GM12878 (cell line): ENCODE measurements around the gene S100A4. TPM values are rescaled to one million over a fixed set of nuclear protein-coding genes. Genes with fewer than 3 reads are reported as not detected.

Experiments used
- ATAC-seq: fragments of 200-7000 bp; cut with Tn5 transposase; 3 replicates; pipeline ENCODE4 v1.9.1; 2020; ENCODE audit warnings: mild to moderate bottlenecking, moderate library complexity
- BruUV-seq: library from RNA; stranded (reverse); fragments of 400-500 nt; replicated peaks from 2 replicates; lab custom pipeline; 2021; lab: Mats Ljungman, UMichigan
- CTCF ChIA-PET: fragments of 300-600 bp; sonication (Branson Sonifier 250); formaldehyde crosslinking; extraction: SDS; loops from one replicate; lab custom pipeline; 2021; ENCODE audit warnings: inconsistent platforms; lab: Yijun Ruan, JAX
- POLR2A ChIA-PET: fragments of 350-600 bp; formaldehyde crosslinking; extraction: SDS; loops from one replicate; lab custom pipeline; 2021; ENCODE audit warnings: inconsistent platforms; lab: Charles Lee
- RAD21 ChIA-PET: fragments of 300-600 bp; sonication (Branson Sonifier 250); formaldehyde crosslinking; loops from one replicate; lab custom pipeline; 2023; ENCODE audit warnings: antibody characterized with exemption; ENCODE audit not compliant: unreplicated experiment; lab: Charles Lee
- SMC1A ChIA-PET: fragments of 300-600 bp; sonication (Branson Sonifier 250); formaldehyde crosslinking; loops from one replicate; lab custom pipeline; 2023; ENCODE audit not compliant: unreplicated experiment, uncharacterized antibody; lab: Charles Lee
- DNase-seq: peaks from one replicate; pipeline ENCODE4 v3.0.0-alpha.2; 2011; ENCODE audit warnings: low read depth, low spot score
- FAIRE-seq: peaks from 3 replicates; lab custom pipeline; 2011; peaks lifted over from hg19 to GRCh38; lab: Jason Lieb, UNC
- H2AFZ ChIP-seq: 2 replicates; pipeline ENCODE4 v1.6.0; 2011; ENCODE audit warnings: low read depth, low read length, control low read depth; ENCODE audit not compliant: control insufficient read depth
- H3K27ac ChIP-seq: 2 replicates; pipeline ENCODE4 v1.5.1; 2011; ENCODE audit warnings: control low read depth; ENCODE audit not compliant: control insufficient read depth, insufficient read depth
- H3K27me3 ChIP-seq, 2 experiments: replicated peaks in 1 of 2; 2 replicates each; pipeline versions ENCODE4 v1.6.0 to v1.6.1; 2011; ENCODE audit warnings: low read length in 1 of 2; ENCODE audit not compliant: control insufficient read depth in 2 of 2, insufficient read depth in 2 of 2
- H3K36me3 ChIP-seq, 2 experiments: 2 replicates each; pipeline ENCODE4 v1.5.1; 2011; ENCODE audit warnings: low read length in 1 of 2; ENCODE audit not compliant: control insufficient read depth in 2 of 2, insufficient read depth in 2 of 2
- H3K4me1 ChIP-seq: 2 replicates; pipeline ENCODE4 v1.6.1; 2011; ENCODE audit warnings: mild to moderate bottlenecking, low read length, moderate library complexity, mixed read lengths; ENCODE audit not compliant: control insufficient read depth, insufficient read depth
- H3K4me2 ChIP-seq: 2 replicates; pipeline ENCODE4 v1.6.0; 2011; ENCODE audit warnings: control low read depth; ENCODE audit not compliant: control insufficient read depth, insufficient read depth
- H3K4me3 ChIP-seq: fragments of 200-600 bp; sonication (generic); 2 replicates; pipeline ENCODE4 v1.5.1; 2016
- H3K79me2 ChIP-seq: 2 replicates; pipeline ENCODE4 v1.6.0; 2011; ENCODE audit warnings: low read length; ENCODE audit not compliant: control insufficient read depth, insufficient read depth
- H3K9ac ChIP-seq: 2 replicates; pipeline ENCODE4 v1.8.0; 2011; ENCODE audit warnings: low read length, control low read depth, mixed read lengths; ENCODE audit not compliant: control insufficient read depth, insufficient read depth
- H3K9me3 ChIP-seq: replicated peaks from 3 replicates; pipeline ENCODE4 v1.5.1; 2011; ENCODE audit warnings: mild to moderate bottlenecking, low read length; ENCODE audit not compliant: control insufficient read depth, insufficient read depth
- H4K20me1 ChIP-seq: 2 replicates; pipeline ENCODE4 v1.6.0; 2011; ENCODE audit not compliant: control insufficient read depth, insufficient read depth
- EGR1 ChIP-seq, 2 experiments: IDR thresholded peaks; 1 replicate in 1 of 2; 2 replicates in 1 of 2; pipeline ENCODE4 v1.6.1; 2011 to 2012; ENCODE audit warnings: low read depth in 2 of 2, low read length in 2 of 2, borderline replicate concordance in 1 of 2, mild to moderate bottlenecking in 1 of 2, moderate library complexity in 1 of 2
- ZNF24 ChIP-seq: fragments of 450-650 bp; IDR thresholded peaks from 2 replicates; pipeline ENCODE4 v1.6.1; 2017; ENCODE audit warnings: antibody characterized with exemption, mild to moderate bottlenecking
- WGBS: methylation state at CpG from one replicate; pipeline ENCODE4 v1.1.6; 2016; ENCODE audit warnings: low lambda C conversion rate; ENCODE audit not compliant: insufficient replicate concordance, insufficient coverage; ENCODE audit errors: missing lambda C conversion rate; 5-methylcytosine and 5-hydroxymethylcytosine counted together
- in situ Hi-C: fragments of 300-500 bp; cut with MboI; formaldehyde crosslinking; loops from 9 replicates; pipeline ENCODE4 v1.14.3; 2018; ENCODE audit warnings: mixed read lengths
- intact Hi-C: fragments of 100-400 bp; cut with micrococcal nuclease; formaldehyde crosslinking; loops from one replicate; pipeline ENCODE4 v1.14.2; 2022; ENCODE audit not compliant: unreplicated experiment
- polyA plus RNA-seq, 11 experiments: library from polyadenylated mRNA; depleted of rRNA in 4 of 11; unstranded in 6 of 11; stranded (reverse) in 5 of 11; fragments of >200 nt; fragmentation: Nextera tagmentation in 4 of 11; fragmentation: Illumina TruSeq in 1 of 11; extraction: Ambion mirVana in 4 of 11; extraction: Trizol in 1 of 11; gene quantifications; 1 replicate in 1 of 11; 2 replicates in 10 of 11; pipeline versions ENCODE4 v1.2.1 to v1.2.3, GENCODE V29; 2011 to 2016; ENCODE audit warnings: inconsistent platforms in 2 of 11, missing spikeins in 2 of 11, low read depth in 1 of 11
- total RNA-seq, 4 experiments: library from RNA; depleted of rRNA in 3 of 4; stranded (reverse); fragments of >200 nt in 3 of 4; fragmentation: Illumina TruSeq in 1 of 4; extraction: Trizol in 1 of 4; gene quantifications; 2 replicates each; pipeline versions ENCODE4 v1.2.1 to v1.2.3, GENCODE V29; 2013 to 2021
- TF ChIP-seq, protein P1 (sequence below): fragments of 450-650 bp; IDR thresholded peaks from 2 replicates; pipeline ENCODE4 v1.6.1; 2018; ENCODE audit warnings: borderline replicate concordance, mild to moderate bottlenecking; ENCODE audit not compliant: partially characterized antibody
- TF ChIP-seq, protein P2 (sequence below): fragments of 450-650 bp; IDR thresholded peaks from 2 replicates; pipeline ENCODE4 v1.6.1; 2017; ENCODE audit warnings: low read depth, mild to moderate bottlenecking, moderate library complexity
- TF ChIP-seq, protein P3 (sequence below): IDR thresholded peaks from 2 replicates; pipeline ENCODE4 v1.6.1; 2012; ENCODE audit warnings: low read depth, low read length, improper control_type of control experiment

Gene S100A4
- total and polyA plus RNA-seq, 10 of the 15 experiments (the other 5 are each of a cell fraction or from before 2014, with no cell fraction given), result 4.3 to 104 (median 27.3) TPM

DNA sequence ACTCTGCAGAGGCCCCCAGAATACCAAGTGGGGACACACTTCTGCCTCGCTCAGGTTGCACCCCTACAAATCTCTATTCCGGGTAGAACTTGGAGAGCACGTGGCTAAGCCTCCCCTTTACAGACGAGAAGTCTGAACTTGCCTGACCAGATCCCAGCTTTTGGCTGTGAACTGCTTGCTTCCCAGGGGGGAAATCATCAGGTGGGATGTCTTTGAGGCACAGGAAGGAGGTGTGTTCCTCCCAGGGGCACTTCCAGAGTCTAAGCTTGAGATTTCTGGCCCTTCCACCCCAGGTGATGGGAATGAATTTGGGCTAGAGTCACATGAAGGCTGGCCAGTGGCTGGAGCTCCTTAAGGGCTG, 4.8 kb upstream of the S100A4 start (continued):
- no peak for TF ChIP-seq ZNF24
- TF ChIP-seq, protein P1, sequence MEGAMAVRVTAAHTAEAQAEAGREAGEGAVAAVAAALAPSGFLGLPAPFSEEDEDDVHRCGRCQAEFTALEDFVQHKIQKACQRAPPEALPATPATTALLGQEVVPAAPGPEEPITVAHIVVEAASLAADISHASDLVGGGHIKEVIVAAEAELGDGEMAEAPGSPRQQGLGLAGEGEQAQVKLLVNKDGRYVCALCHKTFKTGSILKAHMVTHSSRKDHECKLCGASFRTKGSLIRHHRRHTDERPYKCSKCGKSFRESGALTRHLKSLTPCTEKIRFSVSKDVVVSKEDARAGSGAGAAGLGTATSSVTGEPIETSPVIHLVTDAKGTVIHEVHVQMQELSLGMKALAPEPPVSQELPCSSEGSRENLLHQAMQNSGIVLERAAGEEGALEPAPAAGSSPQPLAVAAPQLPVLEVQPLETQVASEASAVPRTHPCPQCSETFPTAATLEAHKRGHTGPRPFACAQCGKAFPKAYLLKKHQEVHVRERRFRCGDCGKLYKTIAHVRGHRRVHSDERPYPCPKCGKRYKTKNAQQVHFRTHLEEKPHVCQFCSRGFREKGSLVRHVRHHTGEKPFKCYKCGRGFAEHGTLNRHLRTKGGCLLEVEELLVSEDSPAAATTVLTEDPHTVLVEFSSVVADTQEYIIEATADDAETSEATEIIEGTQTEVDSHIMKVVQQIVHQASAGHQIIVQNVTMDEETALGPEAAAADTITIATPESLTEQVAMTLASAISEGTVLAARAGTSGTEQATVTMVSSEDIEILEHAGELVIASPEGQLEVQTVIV, result no peak
- TF ChIP-seq, protein P2, sequence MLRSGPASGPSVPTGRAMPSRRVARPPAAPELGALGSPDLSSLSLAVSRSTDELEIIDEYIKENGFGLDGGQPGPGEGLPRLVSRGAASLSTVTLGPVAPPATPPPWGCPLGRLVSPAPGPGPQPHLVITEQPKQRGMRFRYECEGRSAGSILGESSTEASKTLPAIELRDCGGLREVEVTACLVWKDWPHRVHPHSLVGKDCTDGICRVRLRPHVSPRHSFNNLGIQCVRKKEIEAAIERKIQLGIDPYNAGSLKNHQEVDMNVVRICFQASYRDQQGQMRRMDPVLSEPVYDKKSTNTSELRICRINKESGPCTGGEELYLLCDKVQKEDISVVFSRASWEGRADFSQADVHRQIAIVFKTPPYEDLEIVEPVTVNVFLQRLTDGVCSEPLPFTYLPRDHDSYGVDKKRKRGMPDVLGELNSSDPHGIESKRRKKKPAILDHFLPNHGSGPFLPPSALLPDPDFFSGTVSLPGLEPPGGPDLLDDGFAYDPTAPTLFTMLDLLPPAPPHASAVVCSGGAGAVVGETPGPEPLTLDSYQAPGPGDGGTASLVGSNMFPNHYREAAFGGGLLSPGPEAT, result no peak
- TF ChIP-seq, all 136 proteins: peak for 0

DNA sequence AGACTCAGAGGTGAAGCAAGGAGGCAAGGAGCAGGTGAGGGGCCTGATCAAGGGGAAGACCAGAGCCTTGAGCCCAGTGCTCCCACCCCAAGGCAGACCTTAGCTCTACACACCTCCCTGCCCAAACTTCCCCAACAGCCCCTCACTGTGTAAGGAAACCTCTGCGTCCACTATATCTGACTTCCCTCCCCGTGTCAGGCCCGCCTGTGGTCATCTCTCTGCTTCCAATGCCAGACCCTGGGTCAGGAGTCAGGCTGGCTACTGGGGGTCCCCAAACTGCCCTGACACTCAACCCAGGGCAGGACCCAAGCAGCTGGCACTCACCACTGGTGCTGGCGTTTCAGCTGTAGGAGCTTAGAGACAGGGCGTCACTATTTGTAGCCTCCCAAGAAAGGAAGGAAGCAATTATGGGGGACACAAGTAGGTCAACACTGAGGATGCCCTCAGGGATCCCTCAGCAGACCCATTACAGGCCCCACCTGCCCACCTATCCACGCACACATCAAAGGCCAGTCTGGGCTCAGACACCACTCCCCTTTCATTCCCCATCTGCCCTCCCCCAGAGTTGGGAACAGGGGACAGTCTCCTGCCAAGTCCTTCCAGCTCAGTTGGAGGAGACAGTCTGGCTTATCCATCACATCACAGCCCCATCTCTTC, 4.3 kb upstream of the S100A4 start:
- intact Hi-C loops, result no loop called here
- SMC1A ChIA-PET, result interaction anchor here (0.8 to 2.5 kb wide), 3 partner anchors 15 to 39 kb away, joined by 3 to 15 read pairs (median 3); partner anchors contain the start of gene S100A6
- H3K9ac ChIP-seq, result no peak overlapping the region
- 69% methylated on average over 6 of the region's 6 CpGs for WGBS
- H3K4me2 ChIP-seq, result no peak overlapping the region
- H3K79me2 ChIP-seq, result no peaks in the 10 kb centered on the region
- RAD21 ChIA-PET, result interaction anchor here (1.4 kb wide), 2 partner anchors 15 to 16 kb away, joined by 5 to 6 read pairs; partner anchors contain the start of genes S100A2 and S100A6
- H3K9me3 ChIP-seq, result no peaks in the 10 kb centered on the region
- H3K4me1 ChIP-seq, result peaks cover 10% of the 10 kb centered on the region
- H3K36me3 ChIP-seq, result no peaks in the 10 kb centered on the region
- H3K27ac ChIP-seq, result no peak overlapping the region
- H3K27me3 ChIP-seq, result no peaks in the 10 kb centered on the region
- TF ChIP-seq, protein P3, sequence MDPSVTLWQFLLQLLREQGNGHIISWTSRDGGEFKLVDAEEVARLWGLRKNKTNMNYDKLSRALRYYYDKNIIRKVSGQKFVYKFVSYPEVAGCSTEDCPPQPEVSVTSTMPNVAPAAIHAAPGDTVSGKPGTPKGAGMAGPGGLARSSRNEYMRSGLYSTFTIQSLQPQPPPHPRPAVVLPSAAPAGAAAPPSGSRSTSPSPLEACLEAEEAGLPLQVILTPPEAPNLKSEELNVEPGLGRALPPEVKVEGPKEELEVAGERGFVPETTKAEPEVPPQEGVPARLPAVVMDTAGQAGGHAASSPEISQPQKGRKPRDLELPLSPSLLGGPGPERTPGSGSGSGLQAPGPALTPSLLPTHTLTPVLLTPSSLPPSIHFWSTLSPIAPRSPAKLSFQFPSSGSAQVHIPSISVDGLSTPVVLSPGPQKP, result no peak
- TF ChIP-seq EGR1 (IDR thresholded peaks at IDR 0.05; ENCODE audit: borderline replicate concordance in 1 of 2, low read depth in 2 of 2, low read length in 2 of 2), result no peak
- POLR2A ChIA-PET, result interaction anchor here (2.2 kb wide), 1 partner anchor 16 kb away, joined by 6 read pairs; the partner anchor contains the start of gene S100A2
- in situ Hi-C loops, result no loop called here
- no peak for DNase-seq
- ATAC-seq, result no peak
- H4K20me1 ChIP-seq, result no peaks in the 10 kb centered on the region
- no peak for FAIRE-seq
- no peak overlapping the region for H2AFZ ChIP-seq
- BruUV-seq, result no TSS peak
- CTCF ChIA-PET, result interaction anchor here (0.8 to 3.4 kb wide), 6 partner anchors 11 to 39 kb away, joined by 3 to 27 read pairs (median 4); no protein-coding TSS in a partner anchor
- no peak overlapping the region for H3K4me3 ChIP-seq
